GM12801 (cell line): ENCODE results near the gene CTNNA2.

Source experiments
- TF ChIP-seq, protein P1 (sequence below): IDR thresholded peaks from one replicate; pipeline ENCODE4 v1.5.1; 2011; ENCODE audit warnings: control low read depth; ENCODE audit not compliant: insufficient read length; ENCODE audit errors: extremely low read depth

The CTNNA2 gene

DNA sequence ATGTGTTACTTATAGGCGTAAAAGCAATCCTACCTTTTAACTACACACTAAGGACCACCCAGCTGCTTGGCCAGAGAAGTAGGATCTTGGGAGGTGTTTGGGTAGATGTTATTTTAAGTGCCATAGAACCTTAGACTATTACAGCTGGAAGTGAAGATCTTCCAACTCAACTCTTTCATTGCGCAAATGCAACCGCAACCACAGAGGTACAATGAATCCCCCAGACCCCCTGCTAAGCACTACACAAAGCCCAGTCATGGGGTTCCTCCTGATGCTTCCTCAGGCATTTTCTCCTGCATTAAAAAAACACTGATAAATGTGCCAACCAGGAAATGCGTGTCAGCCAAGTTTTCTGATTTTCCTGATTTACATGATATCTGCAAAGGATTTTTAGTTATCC is 545.7 kb downstream of the CTNNA2 start:
- TF ChIP-seq, protein P1, sequence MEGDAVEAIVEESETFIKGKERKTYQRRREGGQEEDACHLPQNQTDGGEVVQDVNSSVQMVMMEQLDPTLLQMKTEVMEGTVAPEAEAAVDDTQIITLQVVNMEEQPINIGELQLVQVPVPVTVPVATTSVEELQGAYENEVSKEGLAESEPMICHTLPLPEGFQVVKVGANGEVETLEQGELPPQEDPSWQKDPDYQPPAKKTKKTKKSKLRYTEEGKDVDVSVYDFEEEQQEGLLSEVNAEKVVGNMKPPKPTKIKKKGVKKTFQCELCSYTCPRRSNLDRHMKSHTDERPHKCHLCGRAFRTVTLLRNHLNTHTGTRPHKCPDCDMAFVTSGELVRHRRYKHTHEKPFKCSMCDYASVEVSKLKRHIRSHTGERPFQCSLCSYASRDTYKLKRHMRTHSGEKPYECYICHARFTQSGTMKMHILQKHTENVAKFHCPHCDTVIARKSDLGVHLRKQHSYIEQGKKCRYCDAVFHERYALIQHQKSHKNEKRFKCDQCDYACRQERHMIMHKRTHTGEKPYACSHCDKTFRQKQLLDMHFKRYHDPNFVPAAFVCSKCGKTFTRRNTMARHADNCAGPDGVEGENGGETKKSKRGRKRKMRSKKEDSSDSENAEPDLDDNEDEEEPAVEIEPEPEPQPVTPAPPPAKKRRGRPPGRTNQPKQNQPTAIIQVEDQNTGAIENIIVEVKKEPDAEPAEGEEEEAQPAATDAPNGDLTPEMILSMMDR: no peak

DNA sequence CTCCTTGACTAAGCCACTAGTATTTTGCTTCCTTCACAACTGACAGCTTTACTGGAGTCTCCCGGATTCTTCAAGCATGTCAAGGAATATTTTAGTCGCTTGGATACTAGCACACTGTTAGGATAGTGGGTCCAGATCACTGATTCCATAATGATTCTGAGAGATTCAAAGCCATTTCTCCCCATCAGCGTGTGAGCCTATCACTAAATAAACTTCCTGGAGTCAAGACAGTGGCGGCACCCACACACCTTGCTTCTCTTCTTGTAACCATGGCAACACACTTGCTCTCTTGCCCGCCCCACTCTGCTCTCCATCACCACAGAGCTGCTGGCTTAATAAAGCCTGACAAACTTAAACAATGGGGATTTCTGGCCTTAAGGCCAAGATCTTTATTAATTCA is 546.6 kb downstream of the CTNNA2 start:
- TF ChIP-seq, protein P1: no peak

DNA sequence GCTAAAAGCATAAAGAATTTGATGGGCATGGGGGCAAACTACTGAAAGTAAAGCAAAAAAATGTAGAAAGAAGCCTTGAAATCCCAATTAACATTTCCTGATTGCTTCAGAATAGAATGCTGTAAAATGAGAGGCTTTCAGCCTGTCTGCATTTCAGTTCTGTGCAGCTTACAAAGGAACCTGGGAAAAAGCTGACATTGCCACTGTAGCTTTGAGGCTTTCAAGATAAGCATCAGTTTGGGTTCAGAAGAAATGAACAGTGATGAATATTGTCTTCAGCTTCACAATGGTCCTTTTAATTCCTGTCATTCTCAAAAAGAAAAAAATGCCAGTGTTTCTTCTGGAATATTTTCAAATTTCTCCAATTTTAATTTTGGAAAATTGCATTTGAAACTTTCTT is 549.0 kb downstream of the CTNNA2 start:
- TF ChIP-seq, protein P1: no peak

DNA sequence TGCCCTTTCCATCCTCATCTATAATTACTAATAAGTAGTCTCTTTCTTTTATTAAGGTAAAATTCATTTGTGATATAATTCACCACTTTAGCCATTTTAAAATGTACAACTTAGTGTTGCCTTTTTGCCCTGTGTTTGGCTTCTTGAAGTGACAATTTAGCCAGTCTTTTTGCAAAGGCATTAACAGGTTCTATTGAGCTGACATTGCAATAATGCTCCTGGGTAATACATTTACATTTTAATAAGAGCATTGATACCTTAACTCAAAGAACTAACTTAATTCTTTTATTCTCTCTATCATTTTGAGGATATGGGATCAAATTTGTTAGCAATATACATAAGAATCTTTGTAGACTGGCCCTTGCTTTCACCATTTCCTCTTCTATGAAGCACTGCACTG is 549.4 kb downstream of the CTNNA2 start:
- TF ChIP-seq, protein P1: no peak

DNA sequence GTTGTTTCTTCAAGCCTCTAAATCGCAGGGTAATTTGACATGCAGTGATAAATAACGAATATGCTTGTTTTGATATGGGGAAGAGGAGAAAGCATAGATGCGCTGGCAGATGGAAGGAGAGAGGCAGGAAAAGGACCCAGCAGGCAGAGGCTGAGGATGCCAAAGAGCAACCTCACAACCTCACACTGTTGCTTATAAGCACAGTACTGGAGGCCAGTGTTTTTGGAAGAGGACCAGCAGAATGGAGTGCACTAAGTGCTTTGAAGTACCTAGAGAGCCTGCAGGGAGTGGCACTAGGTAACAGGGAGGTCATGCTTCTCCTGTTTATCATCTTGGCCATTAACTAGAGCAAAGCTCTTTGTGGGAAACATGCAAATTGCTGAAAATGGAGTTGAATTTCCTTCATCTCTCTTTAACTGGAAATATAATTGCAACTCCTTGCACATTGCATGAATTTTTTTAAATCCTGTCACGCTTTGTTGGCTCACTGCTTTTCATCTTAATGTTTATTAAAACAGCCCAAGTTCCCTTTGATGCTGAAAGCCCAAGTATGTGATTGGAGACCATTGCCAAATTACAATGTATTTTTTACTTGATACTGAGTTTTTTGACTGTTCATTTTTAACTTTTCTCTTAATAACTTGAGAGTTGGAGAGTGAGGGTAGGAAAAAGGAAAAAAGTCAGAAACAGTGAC is 555.3 kb downstream of the CTNNA2 start:
- TF ChIP-seq, protein P1: no peak

DNA sequence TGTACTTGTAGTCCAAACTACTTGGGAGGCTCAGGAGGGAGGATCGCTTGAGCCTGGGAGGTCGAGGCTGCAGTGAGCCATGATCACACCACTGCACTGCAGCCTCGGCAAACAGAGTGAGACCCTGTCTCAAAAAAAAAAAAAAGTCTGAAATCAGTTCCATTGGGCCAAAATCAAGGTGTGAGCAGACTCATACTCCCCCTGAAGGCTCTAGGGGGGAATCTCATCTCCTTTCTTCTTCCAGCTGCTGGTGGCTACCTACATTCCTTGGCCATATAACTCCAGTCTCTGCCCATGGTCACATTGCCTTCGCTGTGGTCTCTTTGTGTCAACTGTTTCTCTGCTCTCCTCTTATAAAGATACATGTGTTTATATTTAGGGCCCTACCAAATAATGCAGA is 557.7 kb downstream of the CTNNA2 start:
- TF ChIP-seq, protein P1: no peak

DNA sequence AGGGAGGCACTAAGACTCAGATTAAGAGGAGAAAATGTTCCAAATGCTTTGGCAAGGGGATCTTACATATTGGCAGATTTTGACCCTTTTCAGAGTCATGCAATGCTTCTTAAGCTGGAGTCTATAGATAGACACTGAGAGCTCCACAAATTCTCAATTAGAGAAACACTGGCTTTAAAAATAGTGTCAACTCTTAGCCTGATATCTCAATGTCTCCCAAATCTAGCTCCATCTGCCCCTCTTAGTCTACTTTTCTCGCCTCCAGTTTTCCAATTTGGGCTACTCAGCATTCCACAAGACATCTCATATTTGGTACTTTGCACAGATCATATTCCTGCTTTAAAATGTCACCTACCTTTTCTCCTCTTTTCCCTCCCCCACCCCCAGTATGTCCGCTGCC is 559.1 kb downstream of the CTNNA2 start:
- TF ChIP-seq, protein P1: no peak
